Measurements from ENCODE around the gene RNF113B.

GRCh38 chr13:98176777-98177608 is at the start of gene RNF113B:
- no peak for TF ChIP-seq CTCF (IDR thresholded peaks at IDR 0.05; ENCODE audit: low read depth, low read length, missing input control)
- no peak for TF ChIP-seq ATF3 (IDR thresholded peaks at IDR 0.05)
- no peak for TF ChIP-seq TAF1 (conservative IDR thresholded peaks at IDR 0.05)
- TF ChIP-seq RAD21 (IDR thresholded peaks at IDR 0.05), result no peak
- no peak for TF ChIP-seq GABPA (IDR thresholded peaks at IDR 0.05 in 1 of 2, conservative IDR thresholded peaks at IDR 0.05 in 1 of 2)
- no peak for TF ChIP-seq HNF4A (conservative IDR thresholded peaks at IDR 0.05)
- no peak for TF ChIP-seq REST (IDR thresholded peaks at IDR 0.05)
